Colon (tissue), 2 donors: ENCODE measurements around the gene DYNC2H1.

ENCODE experiments used
- FAIRE-seq: peaks from 2 replicates; lab custom pipeline; 2012; peaks lifted over from hg19 to GRCh38; lab: Jason Lieb, UNC
- donor health status: control.
- donor health status: control.

Gene DYNC2H1

GRCh38 chr11:103476874-103477273 lies 367.6 kb downstream of the DYNC2H1 start:
- FAIRE-seq: no peak

GRCh38 chr11:103480421-103480820 lies 371.2 kb downstream of the DYNC2H1 start:
- no peak for FAIRE-seq

GRCh38 chr11:103483996-103484395 lies 374.8 kb downstream of the DYNC2H1 start:
- no peak for FAIRE-seq

- no peak for FAIRE-seq
Measured at GRCh38 chr11:103484545-103484944, 375.3 kb downstream of the DYNC2H1 start.

GRCh38 chr11:103486604-103487003 lies 377.4 kb downstream of the DYNC2H1 start:
- FAIRE-seq: no peak

- FAIRE-seq: no peak
Measured at GRCh38 chr11:103487113-103487512, 377.9 kb downstream of the DYNC2H1 start.

GRCh38 chr11:103488031-103488461 lies 378.8 kb downstream of the DYNC2H1 start:
- no peak for FAIRE-seq

GRCh38 chr11:103488579-103488978 lies 379.4 kb downstream of the DYNC2H1 start:
- FAIRE-seq: no peak

- no peak for FAIRE-seq
Measured at GRCh38 chr11:103491777-103492176, 382.6 kb downstream of the DYNC2H1 start.

- no peak for FAIRE-seq
Measured at GRCh38 chr11:103494491-103494890, 385.3 kb downstream of the DYNC2H1 start.

- no peak for FAIRE-seq
Measured at GRCh38 chr11:103497268-103497667, 388.0 kb downstream of the DYNC2H1 start.

- FAIRE-seq: no peak
Measured at GRCh38 chr11:103499710-103500340, 390.6 kb downstream of the DYNC2H1 start.

GRCh38 chr11:103515283-103515682 lies 406.1 kb downstream of the DYNC2H1 start:
- no peak for FAIRE-seq

- FAIRE-seq: no peak
Measured at GRCh38 chr11:103520792-103521191, 411.6 kb downstream of the DYNC2H1 start.

- FAIRE-seq: no peak
Measured at GRCh38 chr11:103525069-103525468, 415.8 kb downstream of the DYNC2H1 start.

- FAIRE-seq: no peak
Measured at GRCh38 chr11:103528046-103528445, 418.8 kb downstream of the DYNC2H1 start.

GRCh38 chr11:103528596-103528995 lies 419.4 kb downstream of the DYNC2H1 start:
- FAIRE-seq: no peak

GRCh38 chr11:103529181-103529684 lies 420.0 kb downstream of the DYNC2H1 start:
- no peak for FAIRE-seq
